ENCODE data around the gene SLC6A12.

DNA sequence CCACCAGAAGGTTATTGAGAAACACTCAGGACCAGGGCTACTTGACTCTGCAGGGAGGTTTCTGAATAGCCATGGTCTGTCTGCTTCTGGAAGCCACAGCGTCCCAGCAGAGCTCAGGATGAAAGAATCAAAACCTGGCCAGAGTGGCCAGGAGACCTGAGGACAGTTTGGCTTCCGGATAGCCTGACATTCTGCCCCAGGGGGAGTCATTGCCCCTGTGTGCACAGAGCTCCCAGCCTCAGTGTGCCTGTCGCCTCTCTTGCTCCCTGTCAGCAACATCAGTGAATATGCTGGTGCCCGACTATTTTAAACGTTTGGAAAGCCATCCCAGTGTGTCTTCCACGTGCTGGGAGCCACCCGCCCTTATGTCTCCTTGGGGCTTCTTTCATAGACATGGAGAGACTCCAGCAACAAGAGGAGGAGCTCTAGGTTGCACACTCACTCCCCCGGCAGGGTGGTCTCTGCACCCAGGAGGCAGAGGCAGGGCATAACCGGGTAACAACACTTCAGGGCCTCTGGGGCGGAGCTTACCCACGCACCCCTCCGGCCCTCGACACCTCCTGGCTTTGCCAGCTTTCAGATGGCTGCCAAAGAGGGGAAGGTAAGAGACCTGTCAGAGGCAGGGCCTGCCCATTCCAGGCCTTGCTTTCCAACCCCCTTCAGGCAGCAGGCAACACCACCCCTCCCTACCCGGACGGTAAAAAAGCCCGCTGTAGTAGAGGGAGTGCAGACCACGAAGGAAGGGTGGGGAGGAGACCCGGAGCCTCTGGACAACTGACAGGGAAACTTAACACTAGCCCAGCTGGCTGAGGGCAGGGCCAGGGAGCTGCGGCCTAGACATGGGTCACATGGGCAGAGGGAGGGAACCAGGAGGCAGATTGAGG is 19.0 kb upstream of the SLC6A12 start:
- no peak for TF ChIP-seq POLR2A (IDR thresholded peaks at IDR 0.05; ENCODE audit: low read length)
- no peak for TF ChIP-seq GATA1 (IDR thresholded peaks at IDR 0.05; ENCODE audit: low read depth, low read length)
